Measurements from ENCODE around the gene TGFB3.

Gene TGFB3

GRCh38 chr14:75989134-75989533 lies 7.3 kb upstream of the TGFB3 start:
- in situ Hi-C loops (cut with MboI; ENCODE audit: low sequenced_read_pairs): loop anchor here (25.0 kb wide), 1 partner anchor 277 kb away; no protein-coding TSS in a partner anchor

- in situ Hi-C loops (cut with MboI; ENCODE audit: low sequenced_read_pairs): loop anchor here (25.0 kb wide), 1 partner anchor 275 kb away; no protein-coding TSS in a partner anchor
Observed at GRCh38 chr14:75987201-75987970, 5.6 kb upstream of the TGFB3 start.

GRCh38 chr14:75986439-75986765 lies 4.6 kb upstream of the TGFB3 start:
- in situ Hi-C loops (cut with MboI; ENCODE audit: low sequenced_read_pairs): loop anchor here (25.0 kb wide), 1 partner anchor 274 kb away; no protein-coding TSS in a partner anchor

GRCh38 chr14:75985618-75986438 lies 4.0 kb upstream of the TGFB3 start, which contains the start of gene IFT43:
Gene IFT43, plus strand, starts transcription at chr14:75985763. Its CDS starts 24 bp downstream, at chr14:75985787.
- in situ Hi-C loops (cut with MboI; ENCODE audit: low sequenced_read_pairs): loop anchor here (25.0 kb wide), 1 partner anchor 274 kb away; no protein-coding TSS in a partner anchor

- in situ Hi-C loops (cut with MboI; ENCODE audit: low sequenced_read_pairs): loop anchor here (25.0 kb wide), 1 partner anchor 272 kb away; no protein-coding TSS in a partner anchor
Observed at GRCh38 chr14:75984674-75985073, 2.9 kb upstream of the TGFB3 start.

- in situ Hi-C loops (cut with MboI; ENCODE audit: low sequenced_read_pairs): loop anchor here (25.0 kb wide), 1 partner anchor 271 kb away; no protein-coding TSS in a partner anchor
Observed at GRCh38 chr14:75983019-75983358, 1.2 kb upstream of the TGFB3 start.

- in situ Hi-C loops (cut with MboI; ENCODE audit: low sequenced_read_pairs): loop anchor here (25.0 kb wide), 1 partner anchor 270 kb away; no protein-coding TSS in a partner anchor
Observed at GRCh38 chr14:75982266-75983018, 647 bp upstream of the TGFB3 start.

- in situ Hi-C loops (cut with MboI; ENCODE audit: low sequenced_read_pairs): loop anchor here (25.0 kb wide), 1 partner anchor 269 kb away; no protein-coding TSS in a partner anchor
Observed at GRCh38 chr14:75980856-75981255, 939 bp downstream of the TGFB3 start.

- in situ Hi-C loops (cut with MboI; ENCODE audit: low sequenced_read_pairs): loop anchor here (25.0 kb wide), 1 partner anchor 268 kb away; no protein-coding TSS in a partner anchor
Observed at GRCh38 chr14:75979648-75980565, 1.9 kb downstream of the TGFB3 start.

- in situ Hi-C loops (cut with MboI; ENCODE audit: low sequenced_read_pairs): loop anchor here (25.0 kb wide), 1 partner anchor 267 kb away; no protein-coding TSS in a partner anchor
Observed at GRCh38 chr14:75979071-75979571, 2.7 kb downstream of the TGFB3 start.

GRCh38 chr14:75978249-75978731 lies 3.5 kb downstream of the TGFB3 start:
- in situ Hi-C loops (cut with MboI; ENCODE audit: low sequenced_read_pairs): loop anchor here (25.0 kb wide), 1 partner anchor 266 kb away; no protein-coding TSS in a partner anchor

GRCh38 chr14:75977582-75977943 lies 4.2 kb downstream of the TGFB3 start:
- in situ Hi-C loops (cut with MboI; ENCODE audit: low sequenced_read_pairs): loop anchor here (25.0 kb wide), 1 partner anchor 265 kb away; no protein-coding TSS in a partner anchor

- in situ Hi-C loops (cut with MboI; ENCODE audit: low sequenced_read_pairs): loop anchor here (25.0 kb wide), 1 partner anchor 265 kb away; no protein-coding TSS in a partner anchor
Observed at GRCh38 chr14:75976826-75977581, 4.8 kb downstream of the TGFB3 start.

GRCh38 chr14:75972801-75973421 lies 8.9 kb downstream of the TGFB3 start:
- in situ Hi-C loops (cut with MboI; ENCODE audit: low sequenced_read_pairs): no loop called here

GRCh38 chr14:75971509-75971908 lies 10.3 kb downstream of the TGFB3 start:
- in situ Hi-C loops (cut with MboI; ENCODE audit: low sequenced_read_pairs): no loop called here

- in situ Hi-C loops (cut with MboI; ENCODE audit: low sequenced_read_pairs): no loop called here
Observed at GRCh38 chr14:75970989-75971388, 10.8 kb downstream of the TGFB3 start.

- in situ Hi-C loops (cut with MboI; ENCODE audit: low sequenced_read_pairs): no loop called here
Observed at GRCh38 chr14:75969891-75970290, 11.9 kb downstream of the TGFB3 start.

GRCh38 chr14:75969126-75969525 lies 12.7 kb downstream of the TGFB3 start:
- in situ Hi-C loops (cut with MboI; ENCODE audit: low sequenced_read_pairs): no loop called here
